T-helper 2 cell treated with Interferon-gamma antibody and Interleukin-4, amounts not matched to agents 5 μg/mL and 100 μg/mL, for 36 hours (primary cell): ENCODE results near the gene MRRF.

ENCODE experiments used
- DNase-seq: peaks from one replicate; pipeline ENCODE4 v3.0.0; 2021; ENCODE audit warnings: low spot score
- H3K27ac Mint-ChIP-seq: one replicate; pipeline ENCODE4 v1.8.0; 2021; ENCODE audit warnings: mild to moderate bottlenecking, mixed read lengths
- H3K27me3 Mint-ChIP-seq: one replicate; pipeline ENCODE4 v1.8.0; 2021; ENCODE audit warnings: low read depth, mixed read lengths
- H3K36me3 Mint-ChIP-seq: one replicate; pipeline ENCODE4 v1.8.0; 2021; ENCODE audit warnings: low read depth, mixed read lengths
- H3K4me1 Mint-ChIP-seq: one replicate; pipeline ENCODE4 v1.8.0; 2021; ENCODE audit warnings: low read depth, mixed read lengths
- H3K4me3 Mint-ChIP-seq: one replicate; pipeline ENCODE4 v1.8.0; 2022; ENCODE audit warnings: mild to moderate bottlenecking, moderate library complexity, mixed read lengths
- H3K9me3 Mint-ChIP-seq: one replicate; pipeline ENCODE4 v1.8.0; 2021; ENCODE audit warnings: mixed read lengths

The MRRF gene

GRCh38 chr9:122246666-122247065 is 18.0 kb upstream of the MRRF start:
- no peak overlapping the region for H3K27ac Mint-ChIP-seq
- no peaks in the 10 kb centered on the region for H3K4me1 Mint-ChIP-seq
- H3K9me3 Mint-ChIP-seq: no peaks in the 10 kb centered on the region
- H3K27me3 Mint-ChIP-seq: no peaks in the 10 kb centered on the region
- no peak overlapping the region for H3K4me3 Mint-ChIP-seq
- no peak for DNase-seq
- H3K36me3 Mint-ChIP-seq: peaks cover 51% of the 10 kb centered on the region

- Mint-ChIP-seq H3K36me3 (peaks cover 53% of the 10 kb centered on the region), H3K27ac (no peak overlapping the region), H3K4me1 (no peaks in the 10 kb centered on the region), H3K9me3 (no peaks in the 10 kb centered on the region), H3K27me3 (no peaks in the 10 kb centered on the region), H3K4me3 (no peak overlapping the region)
- no peak for DNase-seq
Observed at GRCh38 chr9:122248448-122248865, 16.2 kb upstream of the MRRF start.

GRCh38 chr9:122251351-122251750 is 13.3 kb upstream of the MRRF start:
- Mint-ChIP-seq H3K27me3 (no peaks in the 10 kb centered on the region), H3K4me1 (peaks cover 3% of the 10 kb centered on the region), H3K36me3 (peaks cover 43% of the 10 kb centered on the region), H3K27ac (no peak overlapping the region), H3K4me3 (no peak overlapping the region), H3K9me3 (no peaks in the 10 kb centered on the region)
- no peak for DNase-seq

- Mint-ChIP-seq H3K4me1 (peaks cover 3% of the 10 kb centered on the region), H3K27ac (no peak overlapping the region), H3K9me3 (no peaks in the 10 kb centered on the region), H3K4me3 (no peak overlapping the region), H3K27me3 (no peaks in the 10 kb centered on the region), H3K36me3 (peaks cover 38% of the 10 kb centered on the region)
- no peak for DNase-seq
Observed at GRCh38 chr9:122252796-122253195, 11.9 kb upstream of the MRRF start.

GRCh38 chr9:122254761-122255160 is 9.9 kb upstream of the MRRF start:
- H3K27me3 Mint-ChIP-seq: no peaks in the 10 kb centered on the region
- H3K4me3 Mint-ChIP-seq: no peak overlapping the region
- no peak for DNase-seq
- H3K27ac Mint-ChIP-seq: no peak overlapping the region
- peaks cover 3% of the 10 kb centered on the region for H3K4me1 Mint-ChIP-seq
- no peaks in the 10 kb centered on the region for H3K9me3 Mint-ChIP-seq
- H3K36me3 Mint-ChIP-seq: peaks cover 44% of the 10 kb centered on the region

GRCh38 chr9:122256206-122256605 is 8.5 kb upstream of the MRRF start:
- Mint-ChIP-seq H3K9me3 (no peaks in the 10 kb centered on the region), H3K4me3 (no peak overlapping the region), H3K4me1 (peaks cover 4% of the 10 kb centered on the region), H3K27me3 (no peaks in the 10 kb centered on the region), H3K36me3 (peaks cover 45% of the 10 kb centered on the region), H3K27ac (no peak overlapping the region)
- no peak for DNase-seq

- H3K9me3 Mint-ChIP-seq: no peaks in the 10 kb centered on the region
- H3K27me3 Mint-ChIP-seq: no peaks in the 10 kb centered on the region
- peaks cover 36% of the 10 kb centered on the region for H3K36me3 Mint-ChIP-seq
- H3K4me1 Mint-ChIP-seq: peaks cover 24% of the 10 kb centered on the region
- H3K4me3 Mint-ChIP-seq: no peak overlapping the region
- DNase-seq: no peak
- no peak overlapping the region for H3K27ac Mint-ChIP-seq
Observed at GRCh38 chr9:122258886-122259415, 5.7 kb upstream of the MRRF start.

GRCh38 chr9:122261469-122261881 is 3.2 kb upstream of the MRRF start:
- Mint-ChIP-seq H3K4me1 (peaks cover 32% of the 10 kb centered on the region), H3K27ac (no peak overlapping the region), H3K4me3 (no peak overlapping the region), H3K9me3 (no peaks in the 10 kb centered on the region), H3K36me3 (peaks cover 29% of the 10 kb centered on the region), H3K27me3 (no peaks in the 10 kb centered on the region)
- no peak for DNase-seq

GRCh38 chr9:122262073-122262472 is 2.6 kb upstream of the MRRF start:
- Mint-ChIP-seq H3K4me1 (peaks cover 32% of the 10 kb centered on the region), H3K27ac (no peak overlapping the region), H3K27me3 (no peaks in the 10 kb centered on the region), H3K9me3 (no peaks in the 10 kb centered on the region), H3K4me3 (peak overlapping the region; percentile 40), H3K36me3 (peaks cover 29% of the 10 kb centered on the region)
- DNase-seq: no peak

GRCh38 chr9:122263699-122264349 is 858 bp upstream of the MRRF start:
- no peaks in the 10 kb centered on the region for H3K27me3 Mint-ChIP-seq
- peak overlapping the region; percentile 99 for H3K27ac Mint-ChIP-seq
- H3K36me3 Mint-ChIP-seq: peaks cover 24% of the 10 kb centered on the region
- H3K9me3 Mint-ChIP-seq: no peaks in the 10 kb centered on the region
- H3K4me3 Mint-ChIP-seq: peak overlapping the region; percentile 98
- no peak for DNase-seq
- peaks cover 32% of the 10 kb centered on the region for H3K4me1 Mint-ChIP-seq

- Mint-ChIP-seq H3K4me1 (peaks cover 32% of the 10 kb centered on the region), H3K36me3 (peaks cover 16% of the 10 kb centered on the region), H3K27ac (peak overlapping the region; percentile 99), H3K9me3 (no peaks in the 10 kb centered on the region), H3K4me3 (peak overlapping the region; percentile 98), H3K27me3 (no peaks in the 10 kb centered on the region)
- peak; percentile 28 for DNase-seq
Observed at GRCh38 chr9:122265149-122265915, 650 bp downstream of the MRRF start.

- H3K4me3 Mint-ChIP-seq: no peak overlapping the region
- no peak overlapping the region for H3K27ac Mint-ChIP-seq
- DNase-seq: no peak
- peaks cover 18% of the 10 kb centered on the region for H3K4me1 Mint-ChIP-seq
- peaks cover 22% of the 10 kb centered on the region for H3K36me3 Mint-ChIP-seq
- no peaks in the 10 kb centered on the region for H3K27me3 Mint-ChIP-seq
- H3K9me3 Mint-ChIP-seq: no peaks in the 10 kb centered on the region
Observed at GRCh38 chr9:122268041-122268814, 3.5 kb downstream of the MRRF start.

- Mint-ChIP-seq H3K4me3 (no peak overlapping the region), H3K4me1 (no peaks in the 10 kb centered on the region), H3K27ac (no peak overlapping the region), H3K9me3 (peaks cover 14% of the 10 kb centered on the region), H3K27me3 (no peaks in the 10 kb centered on the region), H3K36me3 (peaks cover 66% of the 10 kb centered on the region)
- no peak for DNase-seq
Observed at GRCh38 chr9:122274055-122274454, 9.4 kb downstream of the MRRF start.

- Mint-ChIP-seq H3K27me3 (no peaks in the 10 kb centered on the region), H3K27ac (no peak overlapping the region), H3K36me3 (peaks cover 73% of the 10 kb centered on the region), H3K9me3 (peaks cover 14% of the 10 kb centered on the region), H3K4me1 (no peaks in the 10 kb centered on the region), H3K4me3 (no peak overlapping the region)
- no peak for DNase-seq
Observed at GRCh38 chr9:122276096-122276495, 11.4 kb downstream of the MRRF start.
